NCI-H526 (cell line): ENCODE measurements around the gene PIK3CG.
"Not testable (repeated sequence)": the region's sequence is repeated elsewhere in the genome, so short reads cannot be mapped to it uniquely, and the experiment has no call there.

Experiments used
- DNase-seq, 2 experiments: peaks; one replicate each; lab custom pipeline; 2025; lab: John Stamatoyannopoulos, UW

PIK3CG gene

DNA sequence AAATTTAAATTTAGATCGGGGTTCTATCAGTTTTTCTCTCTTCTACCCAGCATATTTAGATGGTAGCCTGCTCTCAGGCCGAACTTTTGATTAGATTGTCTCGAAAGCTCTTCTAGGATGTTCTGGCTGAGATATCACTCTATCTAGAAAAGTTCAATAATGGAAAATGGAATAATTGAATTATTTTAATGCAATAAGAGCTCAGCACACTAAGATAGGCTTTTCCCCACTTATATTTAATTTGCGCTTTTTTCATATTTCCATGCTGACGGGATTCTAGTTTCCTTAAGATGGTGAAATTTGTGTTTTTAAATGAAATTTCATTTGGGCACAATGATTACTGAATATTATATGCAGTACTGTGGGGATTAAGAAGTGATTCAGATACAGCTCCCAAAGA is 73.7 kb downstream of the PIK3CG start:
- DNase-seq = no peak

DNA sequence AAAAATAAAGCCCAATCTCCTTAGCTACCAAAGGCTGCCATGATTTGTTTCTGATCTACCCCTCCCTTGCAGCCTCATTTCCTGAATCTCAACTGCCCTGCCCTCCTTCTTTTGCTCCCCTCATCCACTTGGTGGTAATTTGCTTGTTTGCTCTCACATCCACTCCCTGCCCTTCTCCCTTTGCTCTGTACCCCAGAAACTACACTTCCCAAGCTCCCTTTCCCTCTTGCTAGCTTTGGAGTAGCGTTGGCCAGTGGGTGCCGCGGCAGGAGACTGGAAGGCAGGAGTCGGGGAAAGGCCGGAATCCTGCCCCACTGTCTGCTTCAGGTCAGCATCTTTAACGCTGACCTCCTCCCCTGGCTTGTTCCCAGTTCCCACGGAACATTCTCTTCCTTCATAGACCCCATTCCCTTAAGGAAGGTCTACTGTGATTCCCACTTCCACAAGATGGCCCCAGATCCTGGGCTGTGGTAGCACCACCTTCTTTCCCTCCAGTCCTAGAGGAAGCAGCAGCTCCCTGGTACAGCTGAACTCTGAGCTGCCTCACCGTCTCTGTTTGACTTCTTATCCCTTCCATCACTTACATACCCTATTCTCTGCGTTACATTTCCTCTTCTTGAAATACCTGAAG is 79.1 kb downstream of the PIK3CG start:
- DNase-seq = no peak

DNA sequence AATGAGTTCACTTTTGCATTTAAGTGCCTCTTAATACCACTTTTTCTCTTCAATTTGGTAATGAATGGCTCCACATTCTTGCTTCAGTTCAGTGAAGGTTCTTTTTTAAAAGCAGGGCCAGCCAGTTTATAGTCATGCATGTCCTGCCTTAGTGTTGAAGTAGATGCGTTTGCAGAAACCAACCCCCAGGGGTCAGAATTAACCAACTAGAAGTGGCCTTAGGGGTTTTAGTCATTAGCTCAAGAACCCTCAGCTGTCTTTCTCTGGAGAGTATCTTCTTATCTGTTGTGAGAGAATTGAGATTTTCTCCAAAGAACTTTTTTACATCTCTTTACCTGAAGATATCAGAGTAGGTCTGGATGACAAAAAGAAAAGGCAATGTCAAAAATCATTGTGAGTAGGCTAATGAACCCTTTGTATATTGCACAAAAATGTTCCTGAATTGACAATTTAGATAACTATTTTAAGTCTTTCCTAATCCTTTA is 82.2 kb downstream of the PIK3CG start:
- peak; percentile 78 to 93 for DNase-seq

GRCh38 chr7:106952001-106952657 is 87.0 kb downstream of the PIK3CG start:
- no peak for DNase-seq

GRCh38 chr7:106952658-106953231 is 87.7 kb downstream of the PIK3CG start:
- no peak for DNase-seq

- no peak for DNase-seq
Observed at GRCh38 chr7:106954840-106955239, 89.8 kb downstream of the PIK3CG start.

- not testable (repeated sequence) for DNase-seq
Observed at GRCh38 chr7:106955857-106956256, 90.8 kb downstream of the PIK3CG start.
